ENCODE measurements around the gene CCL22.
A peak's percentile ranks its signal among the peaks of the same experiment; 100 is the strongest.
"Not testable (repeated sequence)": the region's sequence is repeated elsewhere in the genome, so short reads cannot be mapped to it uniquely, and the experiment has no call there.

The CCL22 gene

GRCh38 chr16:57358527-57359095 lies at the start of gene CCL22:
CCL22 (plus strand) TSS chr16:57358783; CDS start chr16:57358817, 34 bp downstream.
- DNase-seq: peak; percentile 44

GRCh38 chr16:57310801-57311200 lies 47.8 kb upstream of the CCL22 start:
- DNase-seq: no peak

- no peak for DNase-seq
These were observed 45.1 kb upstream of the CCL22 start for GRCh38 chr16:57313509-57313908.

DNA sequence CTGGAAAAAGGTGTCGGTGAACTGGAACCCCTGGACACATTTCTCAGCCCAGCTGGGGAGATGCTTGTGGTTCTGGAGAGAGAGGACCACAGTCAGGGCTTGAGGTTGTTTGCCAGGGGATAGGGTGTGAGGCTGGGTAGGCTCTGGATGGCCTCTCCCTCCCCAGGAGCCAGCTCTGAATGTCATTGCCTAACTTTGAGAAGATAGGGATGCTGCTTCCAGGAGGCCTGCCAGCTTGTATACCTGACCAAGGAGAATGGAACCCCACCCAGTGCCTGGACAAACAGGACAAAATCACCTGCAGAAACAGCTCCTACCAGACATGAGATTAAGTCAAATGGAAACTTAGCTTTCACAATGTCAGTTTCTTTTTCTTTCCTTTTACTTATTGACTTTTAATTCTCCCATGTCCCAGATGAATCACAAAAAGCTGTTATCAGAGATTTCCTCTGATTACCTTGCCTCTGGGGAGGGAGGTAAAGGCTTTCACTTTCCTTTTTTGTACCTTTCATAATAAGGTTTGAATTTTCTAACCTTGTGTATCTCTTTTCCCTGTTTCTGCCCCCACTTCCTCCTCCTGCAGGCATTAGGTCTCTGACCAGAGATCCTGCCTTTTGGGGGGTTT lies 44.3 kb upstream of the CCL22 start:
- no peak for DNase-seq

- no peak for DNase-seq
These were observed 43.2 kb upstream of the CCL22 start for GRCh38 chr16:57315416-57315815.

DNA sequence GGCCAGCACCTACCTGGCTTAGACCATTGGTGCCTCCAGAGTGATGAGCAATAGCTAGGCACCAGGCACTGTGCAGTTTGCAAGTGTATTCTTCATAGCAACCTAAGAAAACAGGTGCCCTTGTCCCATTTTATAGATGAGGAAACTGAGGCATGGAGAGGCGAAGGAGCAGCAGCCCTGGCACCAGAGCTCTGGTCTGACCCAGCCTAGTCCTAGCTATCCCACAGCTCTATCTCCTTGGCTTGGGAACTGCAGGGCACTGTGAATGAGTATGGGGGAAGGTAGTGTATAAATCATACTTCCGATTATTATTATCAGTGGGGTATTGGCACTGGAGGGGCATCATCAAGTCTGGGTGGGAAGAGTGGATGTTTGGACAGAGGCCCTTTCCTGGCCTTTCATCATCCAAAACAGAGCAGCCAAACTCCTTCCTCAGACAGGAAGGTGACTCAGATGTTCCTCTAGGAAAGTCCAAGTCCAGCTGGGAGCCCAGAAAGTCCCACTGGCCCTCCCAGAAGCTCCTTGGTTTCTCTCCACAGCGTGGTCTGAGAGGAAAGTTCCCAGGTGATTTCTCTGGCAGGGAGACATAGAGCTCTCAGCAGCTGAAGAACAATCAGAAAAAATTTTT lies 42.1 kb upstream of the CCL22 start:
- no peak for DNase-seq

- no peak for DNase-seq
These were observed 40.2 kb upstream of the CCL22 start for GRCh38 chr16:57318240-57318970.

DNA sequence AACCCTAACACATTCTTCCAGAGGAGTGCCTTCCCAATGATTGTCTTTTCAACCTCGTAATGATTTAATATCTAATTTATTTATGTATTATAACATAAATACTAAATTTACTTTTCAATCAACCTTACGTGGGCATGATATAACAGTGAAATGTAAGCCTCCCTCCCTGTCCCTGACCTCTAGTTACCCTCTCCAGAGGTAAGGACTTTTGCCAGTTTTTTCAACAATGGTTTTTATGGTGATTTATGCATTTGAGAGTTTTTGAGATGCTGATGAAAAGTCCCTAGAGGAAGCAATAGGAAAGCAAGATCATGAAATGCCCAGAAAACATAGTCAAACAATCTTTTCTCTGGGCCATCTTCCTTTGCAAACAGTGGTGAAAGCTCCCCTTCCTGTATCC lies 38.9 kb upstream of the CCL22 start:
- no peak for DNase-seq

DNA sequence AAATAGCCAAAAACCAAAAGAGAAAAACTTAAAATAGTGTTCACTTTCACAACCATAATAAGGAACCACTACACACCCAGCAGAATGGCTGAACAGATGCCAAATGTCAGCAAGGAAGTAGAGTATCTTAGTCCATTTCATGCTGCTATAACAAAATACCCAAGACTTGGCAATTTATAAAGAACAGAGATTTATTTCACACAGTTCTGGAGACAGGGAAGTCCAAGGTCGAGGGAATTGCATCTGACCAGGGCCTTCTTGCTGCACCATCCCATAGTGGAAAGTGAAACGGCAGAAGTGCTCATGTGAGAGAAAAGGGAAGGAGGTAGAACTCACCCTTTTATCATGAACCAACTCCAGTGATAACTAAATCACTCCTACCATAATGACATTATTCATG lies 33.8 kb upstream of the CCL22 start:
- DNase-seq: no peak

DNA sequence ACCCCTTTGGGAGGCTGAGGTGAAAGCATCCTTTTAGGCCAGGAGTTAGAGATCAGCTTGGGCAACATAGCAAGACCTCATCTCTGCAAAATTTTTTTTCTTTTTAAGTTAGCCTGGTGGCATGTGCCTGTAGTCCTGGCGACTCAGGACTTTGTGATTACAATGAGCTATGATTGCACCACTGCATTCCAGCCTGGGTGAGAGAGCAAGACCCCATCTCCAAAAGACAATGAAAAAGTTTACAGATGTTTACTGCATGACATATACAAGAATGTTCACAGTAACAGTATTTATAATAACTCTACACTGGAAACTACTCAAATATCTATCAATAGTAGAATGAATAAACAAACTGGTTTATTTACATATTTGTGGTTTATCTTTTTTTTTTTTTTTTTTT lies 33.1 kb upstream of the CCL22 start:
- DNase-seq: no peak

DNA sequence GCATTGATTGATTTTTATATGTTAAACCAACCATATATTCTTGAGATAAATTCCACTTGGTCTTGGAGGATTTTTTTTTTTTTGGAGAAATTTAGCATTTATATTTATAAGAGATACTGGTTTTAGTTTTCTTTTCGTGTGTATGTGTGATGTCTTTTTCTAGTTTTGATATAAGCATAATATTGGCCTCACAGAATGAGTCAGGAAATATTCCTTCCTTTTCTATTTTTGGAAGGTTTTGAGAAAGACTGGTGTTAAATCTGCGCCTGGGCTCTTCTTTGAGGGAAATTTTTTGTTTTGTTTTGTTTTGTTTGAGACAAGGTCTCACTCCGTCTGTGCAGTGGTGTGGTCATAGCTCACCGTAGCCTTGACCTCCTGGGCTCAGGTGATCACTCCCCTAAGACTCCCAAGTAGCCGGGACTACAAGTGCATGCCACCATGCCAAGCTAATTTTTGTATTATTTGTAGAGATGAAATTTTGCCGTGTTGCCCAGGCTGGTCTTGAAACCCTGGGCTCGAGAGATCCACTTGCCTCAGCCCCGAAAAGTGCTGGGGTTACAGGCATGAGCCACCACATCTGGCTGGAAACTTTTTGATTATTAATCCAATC lies 28.8 kb upstream of the CCL22 start:
- no peak for DNase-seq

GRCh38 chr16:57331355-57331754 lies 27.2 kb upstream of the CCL22 start:
- DNase-seq: no peak

DNA sequence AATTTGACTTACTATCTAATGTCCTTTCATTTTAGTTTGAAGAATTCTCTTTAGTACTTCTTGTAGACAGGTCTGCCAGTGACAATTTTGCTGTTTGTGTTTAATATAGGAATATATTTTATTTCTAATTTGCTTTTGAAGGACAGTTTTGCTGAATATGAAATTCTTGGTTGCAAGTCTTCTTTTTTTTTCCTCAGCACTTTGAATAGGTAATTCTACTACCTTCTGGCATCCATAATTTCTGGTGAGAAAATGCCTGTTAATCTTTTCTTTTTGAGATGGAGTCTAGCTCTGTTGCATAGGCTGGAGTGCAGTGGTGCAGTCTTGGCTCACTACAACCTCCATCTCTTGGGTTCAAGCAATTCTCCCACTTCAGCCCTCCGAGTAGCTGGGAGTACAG lies 25.2 kb upstream of the CCL22 start:
- DNase-seq: no peak

DNA sequence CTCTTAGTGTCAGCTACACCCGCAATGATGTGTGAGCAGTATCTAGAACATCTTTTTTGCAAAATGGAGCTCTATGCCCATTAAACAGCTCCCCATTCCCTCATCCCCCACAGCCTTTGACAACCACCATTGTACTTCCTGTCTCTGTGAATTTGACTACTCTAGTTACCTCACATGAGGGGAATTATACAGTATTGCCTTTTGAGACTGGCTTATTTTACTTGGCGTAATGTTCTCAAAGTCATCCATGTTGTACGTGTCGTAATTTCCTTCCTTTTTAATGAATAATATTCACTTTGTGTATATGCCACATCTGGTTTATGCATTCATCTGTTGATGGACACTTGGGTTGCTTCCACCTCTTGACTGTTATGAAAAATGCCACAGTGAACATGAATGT lies 23.2 kb upstream of the CCL22 start:
- DNase-seq: no peak

DNA sequence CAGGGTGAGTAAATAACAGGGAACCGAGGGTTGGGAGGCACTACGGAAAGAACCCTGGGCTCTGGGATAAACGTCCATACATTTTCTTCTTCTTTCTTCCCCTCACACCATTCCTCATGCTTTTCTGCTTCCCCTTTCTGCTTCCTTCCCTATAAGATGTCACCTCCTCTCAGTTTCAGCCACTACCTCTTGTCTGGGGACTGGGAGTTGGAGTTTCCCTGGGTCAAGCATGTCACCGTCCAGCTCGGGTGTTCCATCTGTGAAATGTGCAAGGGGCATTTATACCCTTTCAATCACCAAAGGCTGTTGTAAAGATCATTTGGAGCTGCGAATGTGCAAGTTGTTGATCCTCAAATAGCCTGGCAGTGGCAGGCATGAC lies 17.5 kb upstream of the CCL22 start:
- DNase-seq: no peak

- DNase-seq: peak; percentile 61
These were observed 16.9 kb upstream of the CCL22 start for GRCh38 chr16:57341441-57342303.

DNA sequence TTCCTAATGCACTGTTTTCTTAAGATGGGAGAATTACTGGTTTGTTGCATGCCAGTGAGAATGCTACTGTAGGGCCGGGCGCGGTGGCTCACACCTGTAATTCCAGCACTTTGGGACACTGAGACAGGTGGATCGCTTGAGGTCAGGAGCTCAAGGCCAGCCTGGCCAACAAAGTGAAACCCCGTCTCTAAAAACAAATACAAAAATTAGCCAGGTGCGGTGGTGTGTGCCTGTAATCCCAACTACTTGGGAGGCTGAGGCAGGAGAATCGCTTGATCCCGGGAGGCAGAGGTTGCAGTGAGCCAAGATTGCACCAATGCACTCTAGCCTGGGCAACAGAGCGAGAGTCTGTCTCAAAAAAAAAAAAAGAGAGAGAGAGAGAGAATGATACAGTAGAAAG lies 16.0 kb upstream of the CCL22 start:
- DNase-seq: not testable (repeated sequence)

DNA sequence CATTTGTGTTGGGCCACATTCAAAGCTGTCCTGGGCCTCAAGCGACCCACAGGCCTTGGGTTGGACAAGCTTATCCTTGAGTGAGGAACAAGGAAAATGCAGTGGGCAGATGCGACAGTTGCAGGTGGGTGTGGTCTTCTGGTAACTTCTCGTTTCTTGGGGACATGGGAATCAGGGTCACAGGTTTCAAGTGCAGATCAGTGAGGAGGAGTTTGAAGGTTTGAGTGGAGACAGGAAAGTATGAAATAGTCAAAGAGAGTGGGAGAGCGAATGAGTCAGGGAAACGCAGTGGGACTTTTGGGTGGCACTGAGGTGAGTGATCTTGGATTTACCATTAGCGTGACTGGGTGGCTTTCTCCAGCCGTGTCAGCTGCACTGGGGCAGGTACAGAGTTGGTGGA lies 15.4 kb upstream of the CCL22 start:
- no peak for DNase-seq

GRCh38 chr16:57344094-57344493 lies 14.5 kb upstream of the CCL22 start:
- not testable (repeated sequence) for DNase-seq

- no peak for DNase-seq
These were observed 13.6 kb upstream of the CCL22 start for GRCh38 chr16:57345021-57345420.

DNA sequence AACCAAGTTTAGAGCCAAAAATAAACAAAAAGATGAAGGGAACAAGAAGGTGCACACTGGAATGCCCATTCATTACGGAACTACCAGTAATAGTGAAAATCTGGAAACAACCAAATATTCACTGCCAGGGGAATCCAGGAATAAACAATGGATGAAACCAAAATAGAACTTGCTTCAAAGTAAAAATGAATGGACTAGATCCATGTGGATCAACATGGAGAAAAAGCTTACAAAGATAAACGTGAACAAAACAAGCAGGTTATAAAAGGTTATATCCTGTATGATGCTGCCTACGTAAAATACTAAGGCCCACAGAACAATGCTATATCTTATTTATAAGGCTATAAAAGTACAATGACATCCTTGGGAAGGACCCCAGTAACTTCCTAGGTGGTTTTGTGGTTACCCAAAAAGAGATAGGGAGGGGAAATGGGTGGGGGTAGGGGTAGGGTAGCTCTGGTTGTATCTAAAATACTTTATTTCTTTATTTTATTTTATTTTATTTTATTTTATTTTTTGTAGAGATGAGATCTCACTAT lies 12.8 kb upstream of the CCL22 start:
- DNase-seq: no peak

DNA sequence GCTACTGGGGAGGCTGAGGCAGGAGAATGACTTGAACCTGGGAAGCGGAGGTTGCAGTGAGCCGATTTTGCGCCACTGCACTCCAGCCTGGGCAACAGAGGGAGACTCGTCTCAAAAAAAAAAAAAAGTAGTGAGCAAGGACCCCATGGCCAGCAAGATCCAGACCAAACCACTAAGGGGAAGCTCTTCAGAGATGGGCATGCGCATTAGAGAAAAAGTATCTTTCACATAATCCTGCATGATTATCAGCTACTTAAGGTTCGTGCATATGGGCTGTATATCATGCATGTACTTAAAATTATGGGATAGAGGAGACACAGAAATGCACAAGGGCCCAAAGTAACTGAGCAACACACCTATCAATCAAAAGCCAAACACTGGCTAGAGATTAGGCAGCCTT lies 10.7 kb upstream of the CCL22 start:
- DNase-seq: no peak

Data from DMS53 (cell line).